ENCODE data around the gene SEBOX.

DNA sequence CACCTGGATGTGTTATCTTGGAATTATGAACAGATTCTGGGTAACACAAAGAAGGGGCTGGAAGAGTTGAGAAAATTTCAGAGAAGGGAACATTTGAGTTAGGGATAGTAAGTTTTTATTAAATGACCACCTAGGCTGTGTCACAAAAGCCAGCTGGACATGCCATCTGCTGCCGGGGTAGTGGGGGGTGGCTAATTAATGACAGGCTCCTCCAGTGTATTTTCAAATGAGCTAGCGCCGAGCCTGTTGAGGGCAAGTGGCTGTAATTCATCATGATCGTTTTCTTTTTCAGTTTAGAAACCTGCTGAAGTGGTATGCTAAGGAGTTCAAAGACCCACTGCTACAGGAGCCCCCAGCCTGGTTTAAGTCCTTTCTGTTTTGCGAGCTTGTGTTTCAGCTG lies 39.8 kb downstream of the SEBOX start:
- no peak for TF ChIP-seq POLR2A (IDR thresholded peaks at IDR 0.05)
- TF ChIP-seq, protein P1, sequence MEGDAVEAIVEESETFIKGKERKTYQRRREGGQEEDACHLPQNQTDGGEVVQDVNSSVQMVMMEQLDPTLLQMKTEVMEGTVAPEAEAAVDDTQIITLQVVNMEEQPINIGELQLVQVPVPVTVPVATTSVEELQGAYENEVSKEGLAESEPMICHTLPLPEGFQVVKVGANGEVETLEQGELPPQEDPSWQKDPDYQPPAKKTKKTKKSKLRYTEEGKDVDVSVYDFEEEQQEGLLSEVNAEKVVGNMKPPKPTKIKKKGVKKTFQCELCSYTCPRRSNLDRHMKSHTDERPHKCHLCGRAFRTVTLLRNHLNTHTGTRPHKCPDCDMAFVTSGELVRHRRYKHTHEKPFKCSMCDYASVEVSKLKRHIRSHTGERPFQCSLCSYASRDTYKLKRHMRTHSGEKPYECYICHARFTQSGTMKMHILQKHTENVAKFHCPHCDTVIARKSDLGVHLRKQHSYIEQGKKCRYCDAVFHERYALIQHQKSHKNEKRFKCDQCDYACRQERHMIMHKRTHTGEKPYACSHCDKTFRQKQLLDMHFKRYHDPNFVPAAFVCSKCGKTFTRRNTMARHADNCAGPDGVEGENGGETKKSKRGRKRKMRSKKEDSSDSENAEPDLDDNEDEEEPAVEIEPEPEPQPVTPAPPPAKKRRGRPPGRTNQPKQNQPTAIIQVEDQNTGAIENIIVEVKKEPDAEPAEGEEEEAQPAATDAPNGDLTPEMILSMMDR (IDR thresholded peaks at IDR 0.05): no peak
- no peak for TF ChIP-seq EP300 (IDR thresholded peaks at IDR 0.05)
